IPS-15b (cell line): Measurements from ENCODE around the gene KRT74.

Experiments
- H3K27me3 ChIP-seq: one replicate; pipeline ENCODE4 v1.6.1; 2013; ENCODE audit warnings: low read length; ENCODE audit not compliant: control insufficient read depth, insufficient read depth
- H3K36me3 ChIP-seq: one replicate; pipeline ENCODE4 v1.6.1; 2013; ENCODE audit warnings: low read length; ENCODE audit not compliant: control insufficient read depth, insufficient read depth
- H3K4me1 ChIP-seq: one replicate; pipeline ENCODE4 v1.6.1; 2013; ENCODE audit warnings: mild to moderate bottlenecking, low read length; ENCODE audit not compliant: control insufficient read depth, insufficient read depth
- H3K4me3 ChIP-seq: one replicate; pipeline ENCODE4 v1.5.1; 2013; ENCODE audit warnings: low read depth, low read length
- H3K9ac ChIP-seq: one replicate; pipeline ENCODE4 v1.6.1; 2013; ENCODE audit warnings: low read depth, mild to moderate bottlenecking, low read length
- H3K9me3 ChIP-seq: one replicate; pipeline ENCODE4 v1.6.1; 2013; ENCODE audit warnings: mild to moderate bottlenecking, low read length; ENCODE audit not compliant: control insufficient read depth, insufficient read depth

KRT74 gene

GRCh38 chr12:52573743-52574142 is at the start of gene KRT74:
Gene KRT74 (minus strand): TSS chr12:52573843. CDS start chr12:52573777, 66 bp downstream.
- H3K9me3 ChIP-seq: no peaks in the 10 kb centered on the region
- H3K9ac ChIP-seq: no peak within 1 kb of the TSS
- H3K4me3 ChIP-seq: no peak within 1 kb of the TSS
- H3K4me1 ChIP-seq: no peaks in the 10 kb centered on the region
- no peaks in the 10 kb centered on the region for H3K36me3 ChIP-seq
- H3K27me3 ChIP-seq: no peaks in the 10 kb centered on the region

- Histone ChIP-seq H3K9ac (no peak overlapping the region), H3K27me3 (no peaks in the 10 kb centered on the region), H3K9me3 (no peaks in the 10 kb centered on the region), H3K4me1 (no peaks in the 10 kb centered on the region), H3K4me3 (no peak overlapping the region), H3K36me3 (no peaks in the 10 kb centered on the region)
These were observed 48.7 kb upstream of the KRT74 start for GRCh38 chr12:52622349-52622748.

GRCh38 chr12:52618866-52619265 is 45.2 kb upstream of the KRT74 start:
- Histone ChIP-seq H3K36me3 (no peaks in the 10 kb centered on the region), H3K27me3 (no peaks in the 10 kb centered on the region), H3K9ac (no peak overlapping the region), H3K9me3 (no peaks in the 10 kb centered on the region), H3K4me1 (no peaks in the 10 kb centered on the region), H3K4me3 (no peak overlapping the region)

GRCh38 chr12:52618216-52618615 is 44.6 kb upstream of the KRT74 start, which contains the start of gene KRT73:
Gene KRT73 (minus strand): TSS chr12:52618559. CDS start chr12:52618524, 35 bp downstream.
- Histone ChIP-seq H3K4me3 (no peak within 1 kb of the TSS), H3K4me1 (no peaks in the 10 kb centered on the region), H3K36me3 (no peaks in the 10 kb centered on the region), H3K9me3 (no peaks in the 10 kb centered on the region), H3K9ac (no peak within 1 kb of the TSS), H3K27me3 (no peaks in the 10 kb centered on the region)

- Histone ChIP-seq H3K4me1 (no peaks in the 10 kb centered on the region), H3K4me3 (no peak overlapping the region), H3K27me3 (no peaks in the 10 kb centered on the region), H3K36me3 (no peaks in the 10 kb centered on the region), H3K9me3 (no peaks in the 10 kb centered on the region), H3K9ac (no peak overlapping the region)
These were observed 43.8 kb upstream of the KRT74 start for GRCh38 chr12:52617403-52617785.

- H3K4me3 ChIP-seq: no peak overlapping the region
- no peaks in the 10 kb centered on the region for H3K4me1 ChIP-seq
- H3K27me3 ChIP-seq: no peaks in the 10 kb centered on the region
- no peaks in the 10 kb centered on the region for H3K36me3 ChIP-seq
- no peak overlapping the region for H3K9ac ChIP-seq
- no peaks in the 10 kb centered on the region for H3K9me3 ChIP-seq
These were observed 43.2 kb upstream of the KRT74 start for GRCh38 chr12:52616680-52617402.

- H3K4me3 ChIP-seq: no peak overlapping the region
- H3K27me3 ChIP-seq: peaks cover 1% of the 10 kb centered on the region
- no peaks in the 10 kb centered on the region for H3K36me3 ChIP-seq
These were observed 42.3 kb upstream of the KRT74 start for GRCh38 chr12:52615912-52616311.

GRCh38 chr12:52615208-52615868 is 41.7 kb upstream of the KRT74 start:
- no peaks in the 10 kb centered on the region for H3K9me3 ChIP-seq
- no peak overlapping the region for H3K9ac ChIP-seq
- no peaks in the 10 kb centered on the region for H3K36me3 ChIP-seq
- no peak overlapping the region for H3K4me3 ChIP-seq
- peaks cover 5% of the 10 kb centered on the region for H3K27me3 ChIP-seq
- H3K4me1 ChIP-seq: peaks cover 2% of the 10 kb centered on the region

More at GRCh38 chr12:52615912-52616311, 42.3 kb upstream of the KRT74 start:
- Histone ChIP-seq H3K9ac (no peak overlapping the region), H3K9me3 (no peaks in the 10 kb centered on the region), H3K4me1 (no peaks in the 10 kb centered on the region)

GRCh38 chr12:52614381-52615207 is 41.0 kb upstream of the KRT74 start:
- Histone ChIP-seq H3K4me3 (no peak overlapping the region), H3K27me3 (peaks cover 5% of the 10 kb centered on the region), H3K9me3 (no peaks in the 10 kb centered on the region), H3K9ac (no peak overlapping the region), H3K4me1 (peaks cover 2% of the 10 kb centered on the region), H3K36me3 (no peaks in the 10 kb centered on the region)

- H3K9ac ChIP-seq: no peak overlapping the region
- no peaks in the 10 kb centered on the region for H3K9me3 ChIP-seq
- H3K4me3 ChIP-seq: no peak overlapping the region
- peaks cover 2% of the 10 kb centered on the region for H3K4me1 ChIP-seq
- H3K36me3 ChIP-seq: no peaks in the 10 kb centered on the region
- peaks cover 5% of the 10 kb centered on the region for H3K27me3 ChIP-seq
These were observed 39.9 kb upstream of the KRT74 start for GRCh38 chr12:52613384-52614030.
